GM23338 (cell line): ENCODE data around the gene TMEM132A.

Source experiments
- CREB1 ChIP-seq: fragments of 250-450 bp; sonication (Bioruptor Pico); IDR thresholded peaks from 2 replicates; pipeline ENCODE4 v1.5.0; 2020; ENCODE audit warnings: low read depth, mild to moderate bottlenecking, moderate library complexity
- EZH2 ChIP-seq: fragments of 200-600 bp; sonication (generic); IDR thresholded peaks from one replicate; pipeline ENCODE4 v1.8.0; 2017; ENCODE audit warnings: antibody characterized with exemption, mild to moderate bottlenecking, low read depth; ENCODE audit not compliant: unreplicated experiment
- POLR2AphosphoS5 ChIP-seq: IDR thresholded peaks from 2 replicates; pipeline ENCODE4 v1.6.1; 2016; ENCODE audit warnings: antibody characterized with exemption, low read depth
- TF ChIP-seq, protein P1 (sequence below), 2 experiments: fragments of 200-600 bp in 1 of 2; sonication (generic) in 1 of 2; conservative IDR thresholded peaks; 2 replicates each; pipeline versions ENCODE4 v1.5.1 to v1.6.1; 2016 to 2017; ENCODE audit warnings: antibody characterized with exemption in 2 of 2, low read depth in 2 of 2, mild to moderate bottlenecking in 2 of 2, moderate library complexity in 1 of 2
- TF ChIP-seq, protein P2 (sequence below): IDR thresholded peaks from one replicate; pipeline ENCODE4 v1.6.1; 2018; ENCODE audit warnings: antibody characterized with exemption; ENCODE audit not compliant: unreplicated experiment

DNA sequence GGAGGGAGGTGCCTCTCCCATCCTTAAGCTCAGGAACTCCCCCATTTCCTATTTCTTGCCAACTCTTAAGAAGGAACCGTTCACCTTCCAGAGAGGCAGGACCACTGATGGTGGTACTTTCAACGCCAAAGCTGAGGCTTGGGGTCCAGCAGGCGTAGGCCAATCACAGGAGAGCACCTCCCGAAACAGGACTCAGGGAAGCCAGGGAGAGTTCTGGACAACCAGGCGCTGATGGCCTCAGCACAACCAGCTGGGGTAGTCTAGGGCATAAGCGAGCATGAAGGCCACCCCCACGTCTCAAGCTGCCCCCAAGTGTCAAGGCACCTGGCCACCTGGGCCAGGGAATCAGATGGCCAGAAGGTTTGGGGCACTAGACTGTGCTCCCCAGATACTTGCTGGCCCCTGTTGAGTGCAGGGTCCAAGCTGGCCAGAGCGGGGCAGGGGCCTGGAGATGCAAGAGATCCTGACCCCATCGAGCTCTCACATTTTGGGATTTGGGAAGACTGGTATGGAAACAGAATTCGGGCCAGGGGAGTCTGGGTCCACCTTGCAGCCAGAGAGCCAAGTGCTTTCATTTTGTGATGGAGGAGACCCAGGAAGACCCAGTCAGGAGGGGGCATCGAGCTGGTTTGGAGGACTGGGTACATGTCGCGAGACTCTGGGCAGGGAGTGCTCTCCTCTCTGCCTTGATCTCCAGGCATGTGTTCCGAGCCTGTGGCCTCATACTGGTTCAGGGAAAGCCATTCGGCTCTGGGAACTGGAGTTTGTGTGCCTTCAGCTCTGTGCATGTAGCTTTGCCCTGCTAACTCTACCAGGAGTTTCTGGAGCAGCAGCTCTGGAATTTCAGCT is 48.1 kb downstream of the TMEM132A start:
- TF ChIP-seq, protein P1, sequence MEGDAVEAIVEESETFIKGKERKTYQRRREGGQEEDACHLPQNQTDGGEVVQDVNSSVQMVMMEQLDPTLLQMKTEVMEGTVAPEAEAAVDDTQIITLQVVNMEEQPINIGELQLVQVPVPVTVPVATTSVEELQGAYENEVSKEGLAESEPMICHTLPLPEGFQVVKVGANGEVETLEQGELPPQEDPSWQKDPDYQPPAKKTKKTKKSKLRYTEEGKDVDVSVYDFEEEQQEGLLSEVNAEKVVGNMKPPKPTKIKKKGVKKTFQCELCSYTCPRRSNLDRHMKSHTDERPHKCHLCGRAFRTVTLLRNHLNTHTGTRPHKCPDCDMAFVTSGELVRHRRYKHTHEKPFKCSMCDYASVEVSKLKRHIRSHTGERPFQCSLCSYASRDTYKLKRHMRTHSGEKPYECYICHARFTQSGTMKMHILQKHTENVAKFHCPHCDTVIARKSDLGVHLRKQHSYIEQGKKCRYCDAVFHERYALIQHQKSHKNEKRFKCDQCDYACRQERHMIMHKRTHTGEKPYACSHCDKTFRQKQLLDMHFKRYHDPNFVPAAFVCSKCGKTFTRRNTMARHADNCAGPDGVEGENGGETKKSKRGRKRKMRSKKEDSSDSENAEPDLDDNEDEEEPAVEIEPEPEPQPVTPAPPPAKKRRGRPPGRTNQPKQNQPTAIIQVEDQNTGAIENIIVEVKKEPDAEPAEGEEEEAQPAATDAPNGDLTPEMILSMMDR (conservative IDR thresholded peaks at IDR 0.05; ENCODE audit: low read depth in 2 of 2), result no peak
- TF ChIP-seq EZH2 (no peak), CREB1 (CRISPR knock-in tag) (no peak), POLR2AphosphoS5 (no peak)
- TF ChIP-seq, protein P2, sequence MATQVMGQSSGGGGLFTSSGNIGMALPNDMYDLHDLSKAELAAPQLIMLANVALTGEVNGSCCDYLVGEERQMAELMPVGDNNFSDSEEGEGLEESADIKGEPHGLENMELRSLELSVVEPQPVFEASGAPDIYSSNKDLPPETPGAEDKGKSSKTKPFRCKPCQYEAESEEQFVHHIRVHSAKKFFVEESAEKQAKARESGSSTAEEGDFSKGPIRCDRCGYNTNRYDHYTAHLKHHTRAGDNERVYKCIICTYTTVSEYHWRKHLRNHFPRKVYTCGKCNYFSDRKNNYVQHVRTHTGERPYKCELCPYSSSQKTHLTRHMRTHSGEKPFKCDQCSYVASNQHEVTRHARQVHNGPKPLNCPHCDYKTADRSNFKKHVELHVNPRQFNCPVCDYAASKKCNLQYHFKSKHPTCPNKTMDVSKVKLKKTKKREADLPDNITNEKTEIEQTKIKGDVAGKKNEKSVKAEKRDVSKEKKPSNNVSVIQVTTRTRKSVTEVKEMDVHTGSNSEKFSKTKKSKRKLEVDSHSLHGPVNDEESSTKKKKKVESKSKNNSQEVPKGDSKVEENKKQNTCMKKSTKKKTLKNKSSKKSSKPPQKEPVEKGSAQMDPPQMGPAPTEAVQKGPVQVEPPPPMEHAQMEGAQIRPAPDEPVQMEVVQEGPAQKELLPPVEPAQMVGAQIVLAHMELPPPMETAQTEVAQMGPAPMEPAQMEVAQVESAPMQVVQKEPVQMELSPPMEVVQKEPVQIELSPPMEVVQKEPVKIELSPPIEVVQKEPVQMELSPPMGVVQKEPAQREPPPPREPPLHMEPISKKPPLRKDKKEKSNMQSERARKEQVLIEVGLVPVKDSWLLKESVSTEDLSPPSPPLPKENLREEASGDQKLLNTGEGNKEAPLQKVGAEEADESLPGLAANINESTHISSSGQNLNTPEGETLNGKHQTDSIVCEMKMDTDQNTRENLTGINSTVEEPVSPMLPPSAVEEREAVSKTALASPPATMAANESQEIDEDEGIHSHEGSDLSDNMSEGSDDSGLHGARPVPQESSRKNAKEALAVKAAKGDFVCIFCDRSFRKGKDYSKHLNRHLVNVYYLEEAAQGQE, result no peak
